ENCODE data around the gene SCN8A. TPM values are rescaled to one million over a fixed set of nuclear protein-coding genes. Genes with fewer than 3 reads are reported as not detected.

The SCN8A gene
- total RNA-seq, 1 donor from 2014 or later: 5.0 TPM

DNA sequence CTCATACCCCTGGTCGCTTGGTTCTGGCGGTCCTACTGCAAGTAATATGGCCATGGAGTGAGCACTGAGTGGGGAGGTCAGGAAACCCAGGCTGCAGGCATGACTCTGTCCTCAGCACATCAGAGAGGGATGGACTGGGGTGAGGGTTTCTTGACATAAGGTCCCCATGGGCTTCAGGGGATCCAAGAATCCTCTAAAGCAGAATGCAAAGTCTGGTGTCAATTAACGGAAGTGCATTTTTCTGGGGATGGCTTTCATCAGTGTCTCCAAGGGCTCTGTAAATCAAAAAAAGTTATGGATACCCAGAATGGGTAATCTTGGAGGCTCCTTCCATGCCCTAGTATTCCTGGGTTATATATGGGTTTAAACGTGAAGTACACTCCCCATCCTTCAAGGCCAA is 253.8 kb downstream of the SCN8A start:
- Mint-ChIP-seq H3K27me3 (ENCODE audit: unreplicated experiment) (peaks cover 12% of the 10 kb centered on the region), H3K27ac (ENCODE audit: unreplicated experiment) (no peak overlapping the region), H3K4me3 (ENCODE audit: unreplicated experiment) (peak overlapping the region; percentile 15), H3K36me3 (ENCODE audit: low read depth, unreplicated experiment) (peaks cover 18% of the 10 kb centered on the region), H3K9me3 (ENCODE audit: unreplicated experiment) (no peaks in the 10 kb centered on the region), H3K4me1 (ENCODE audit: unreplicated experiment) (peaks cover 6% of the 10 kb centered on the region)
- no peak for DNase-seq (ENCODE audit: low spot score)
- TF ChIP-seq, protein P1, sequence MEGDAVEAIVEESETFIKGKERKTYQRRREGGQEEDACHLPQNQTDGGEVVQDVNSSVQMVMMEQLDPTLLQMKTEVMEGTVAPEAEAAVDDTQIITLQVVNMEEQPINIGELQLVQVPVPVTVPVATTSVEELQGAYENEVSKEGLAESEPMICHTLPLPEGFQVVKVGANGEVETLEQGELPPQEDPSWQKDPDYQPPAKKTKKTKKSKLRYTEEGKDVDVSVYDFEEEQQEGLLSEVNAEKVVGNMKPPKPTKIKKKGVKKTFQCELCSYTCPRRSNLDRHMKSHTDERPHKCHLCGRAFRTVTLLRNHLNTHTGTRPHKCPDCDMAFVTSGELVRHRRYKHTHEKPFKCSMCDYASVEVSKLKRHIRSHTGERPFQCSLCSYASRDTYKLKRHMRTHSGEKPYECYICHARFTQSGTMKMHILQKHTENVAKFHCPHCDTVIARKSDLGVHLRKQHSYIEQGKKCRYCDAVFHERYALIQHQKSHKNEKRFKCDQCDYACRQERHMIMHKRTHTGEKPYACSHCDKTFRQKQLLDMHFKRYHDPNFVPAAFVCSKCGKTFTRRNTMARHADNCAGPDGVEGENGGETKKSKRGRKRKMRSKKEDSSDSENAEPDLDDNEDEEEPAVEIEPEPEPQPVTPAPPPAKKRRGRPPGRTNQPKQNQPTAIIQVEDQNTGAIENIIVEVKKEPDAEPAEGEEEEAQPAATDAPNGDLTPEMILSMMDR (IDR thresholded peaks at IDR 0.05; ENCODE audit: unreplicated experiment): no peak

DNA sequence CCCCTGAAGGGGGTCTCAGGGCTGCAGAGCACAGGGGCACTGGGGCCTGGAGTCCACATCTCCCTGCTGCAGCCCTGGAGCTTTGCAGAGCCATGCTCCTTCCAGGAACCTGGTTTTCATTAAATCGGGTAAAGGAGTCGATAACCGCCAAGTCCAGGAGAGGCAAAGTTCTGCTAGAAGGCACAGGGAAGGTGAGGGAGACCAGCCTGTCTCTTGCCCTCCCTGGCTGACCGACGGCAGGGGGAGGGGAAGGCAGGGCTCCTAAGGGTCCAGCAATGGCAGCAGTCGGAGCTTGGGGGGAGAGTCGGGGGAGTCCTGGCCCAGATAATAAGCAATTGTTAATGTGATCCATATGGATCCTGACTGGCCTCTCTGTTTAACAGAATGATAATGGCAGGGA is 254.4 kb downstream of the SCN8A start:
- H3K4me1 Mint-ChIP-seq (ENCODE audit: unreplicated experiment): peaks cover 13% of the 10 kb centered on the region
- peaks cover 13% of the 10 kb centered on the region for H3K36me3 Mint-ChIP-seq (ENCODE audit: low read depth, unreplicated experiment)
- peak overlapping the region; percentile 15 for H3K4me3 Mint-ChIP-seq (ENCODE audit: unreplicated experiment)
- no peak for DNase-seq (ENCODE audit: low spot score)
- H3K27me3 Mint-ChIP-seq (ENCODE audit: unreplicated experiment): peaks cover 10% of the 10 kb centered on the region
- no peak overlapping the region for H3K27ac Mint-ChIP-seq (ENCODE audit: unreplicated experiment)
- TF ChIP-seq, protein P1 (IDR thresholded peaks at IDR 0.05; ENCODE audit: unreplicated experiment): no peak
- no peaks in the 10 kb centered on the region for H3K9me3 Mint-ChIP-seq (ENCODE audit: unreplicated experiment)

DNA sequence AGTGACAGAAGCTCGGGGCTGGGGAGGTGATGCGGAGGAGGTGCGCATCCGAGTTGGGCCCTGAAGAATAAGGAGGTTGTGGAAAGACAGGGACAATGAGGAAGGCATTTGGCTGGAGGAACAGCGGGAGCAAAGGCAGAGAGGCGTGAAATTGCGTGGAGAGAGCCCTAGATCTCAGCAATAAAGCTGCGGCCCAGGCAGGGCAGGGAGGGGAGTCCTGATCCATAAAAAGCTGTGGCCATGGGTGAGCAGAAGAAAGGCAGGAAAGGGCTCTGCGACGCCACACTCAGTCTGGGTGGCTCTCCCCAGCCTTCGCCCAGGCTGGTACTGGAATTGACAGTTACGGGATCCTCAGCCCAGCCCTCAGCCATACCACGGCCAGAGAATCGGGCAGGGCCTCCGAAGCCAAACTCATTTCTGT is 255.2 kb downstream of the SCN8A start:
- H3K36me3 Mint-ChIP-seq (ENCODE audit: low read depth, unreplicated experiment): peaks cover 13% of the 10 kb centered on the region
- peak overlapping the region; percentile 92 for H3K4me3 Mint-ChIP-seq (ENCODE audit: unreplicated experiment)
- DNase-seq (ENCODE audit: low spot score): no peak
- peak overlapping the region; percentile 43 for H3K27ac Mint-ChIP-seq (ENCODE audit: unreplicated experiment)
- peaks cover 10% of the 10 kb centered on the region for H3K27me3 Mint-ChIP-seq (ENCODE audit: unreplicated experiment)
- TF ChIP-seq, protein P1 (IDR thresholded peaks at IDR 0.05; ENCODE audit: unreplicated experiment): no peak
- peaks cover 21% of the 10 kb centered on the region for H3K4me1 Mint-ChIP-seq (ENCODE audit: unreplicated experiment)
- H3K9me3 Mint-ChIP-seq (ENCODE audit: unreplicated experiment): no peaks in the 10 kb centered on the region

DNA sequence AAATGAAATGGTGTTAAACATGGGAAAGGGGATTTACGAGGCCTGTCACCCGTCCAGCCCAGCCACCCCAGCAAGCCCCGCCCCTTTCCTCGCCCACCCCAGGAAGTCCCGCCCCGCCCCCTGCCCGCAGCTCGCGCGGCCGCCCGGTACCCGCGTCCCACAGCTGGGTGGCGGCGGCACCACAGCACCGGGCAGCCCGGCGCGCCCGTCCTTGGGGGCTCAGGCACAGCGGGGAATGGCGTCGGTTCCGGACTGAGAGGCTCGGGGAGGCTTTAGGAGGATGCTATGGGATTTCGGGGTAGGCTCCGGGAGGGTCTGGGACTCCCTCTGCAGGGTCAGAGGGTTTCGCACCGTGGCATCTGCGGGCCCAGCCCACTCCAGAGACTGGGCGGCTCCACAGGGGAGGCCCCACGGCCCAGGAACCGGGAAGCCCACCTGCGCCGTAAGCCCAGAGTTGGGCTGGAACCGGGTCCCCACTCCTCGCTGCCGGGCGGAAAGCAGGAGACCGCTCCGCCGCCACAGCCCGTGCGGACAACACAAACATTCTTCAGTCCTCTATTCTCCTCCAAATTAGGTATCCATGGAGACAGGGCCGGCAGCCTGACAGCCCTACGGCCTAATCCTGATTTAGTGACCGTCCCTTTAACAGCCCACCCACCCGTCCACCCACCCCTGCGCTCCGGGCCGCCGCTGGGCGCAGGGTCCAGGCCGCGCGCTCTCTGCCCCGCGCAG is 256.0 kb downstream of the SCN8A start:
- TF ChIP-seq, protein P1 (IDR thresholded peaks at IDR 0.05; ENCODE audit: unreplicated experiment): no peak

DNA sequence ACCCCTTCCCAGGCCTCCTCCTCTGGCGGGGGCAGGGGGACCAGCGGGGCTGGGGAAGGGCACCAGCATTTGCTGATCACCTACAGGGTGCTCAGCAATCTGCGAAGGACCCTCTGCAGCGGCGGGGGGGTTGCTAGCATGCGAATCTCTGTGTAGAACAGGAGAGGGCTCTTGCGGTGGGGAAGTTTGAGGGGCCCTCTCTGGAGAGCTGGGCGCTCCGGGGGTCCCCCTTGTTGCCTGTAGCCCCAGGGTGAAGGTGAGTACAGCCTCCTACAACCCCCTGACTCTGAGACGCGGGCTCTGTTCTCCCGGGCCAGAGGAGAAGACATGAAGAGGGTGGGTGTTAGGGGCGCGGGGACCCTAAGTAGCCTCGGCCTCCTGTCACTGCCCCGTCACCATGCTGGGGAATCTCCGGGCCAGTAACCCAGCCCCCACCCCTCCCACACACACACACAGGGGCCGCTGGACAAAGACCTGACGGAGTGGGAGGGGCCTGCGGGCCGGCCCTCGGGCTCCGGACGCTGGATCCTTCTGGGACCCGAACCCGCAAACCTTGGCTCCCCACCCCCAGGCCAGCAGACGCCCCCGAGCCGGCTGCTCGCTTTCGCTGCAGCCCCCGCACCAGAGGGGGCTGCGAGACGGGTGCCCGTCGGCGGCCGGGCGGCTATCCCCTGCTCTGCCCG is 256.8 kb downstream of the SCN8A start:
- TF ChIP-seq, protein P1 (IDR thresholded peaks at IDR 0.05; ENCODE audit: unreplicated experiment): no peak
- peaks cover 36% of the 10 kb centered on the region for H3K4me1 Mint-ChIP-seq (ENCODE audit: unreplicated experiment)
- peak; percentile 60 for DNase-seq (ENCODE audit: low spot score)
- peaks cover 16% of the 10 kb centered on the region for H3K27me3 Mint-ChIP-seq (ENCODE audit: unreplicated experiment)
- H3K36me3 Mint-ChIP-seq (ENCODE audit: low read depth, unreplicated experiment): peaks cover 20% of the 10 kb centered on the region
- peak overlapping the region; percentile 90 for H3K4me3 Mint-ChIP-seq (ENCODE audit: unreplicated experiment)
- H3K9me3 Mint-ChIP-seq (ENCODE audit: unreplicated experiment): no peaks in the 10 kb centered on the region
- peak overlapping the region; percentile 9 for H3K27ac Mint-ChIP-seq (ENCODE audit: unreplicated experiment)

More for the DNA sequence above, 256.0 kb downstream of the SCN8A start:
- peaks cover 13% of the 10 kb centered on the region for H3K36me3 Mint-ChIP-seq (ENCODE audit: low read depth, unreplicated experiment)
- no peaks in the 10 kb centered on the region for H3K9me3 Mint-ChIP-seq (ENCODE audit: unreplicated experiment)
- H3K27me3 Mint-ChIP-seq (ENCODE audit: unreplicated experiment): peaks cover 10% of the 10 kb centered on the region
- peak overlapping the region; percentile 92 for H3K4me3 Mint-ChIP-seq (ENCODE audit: unreplicated experiment)
- peak overlapping the region; percentile 80 for H3K27ac Mint-ChIP-seq (ENCODE audit: unreplicated experiment)
- DNase-seq (ENCODE audit: low spot score): peak; percentile 70
- peaks cover 28% of the 10 kb centered on the region for H3K4me1 Mint-ChIP-seq (ENCODE audit: unreplicated experiment)
